Measurements from ENCODE around the gene TEX2. TPM values are rescaled to one million over a fixed set of nuclear protein-coding genes. Genes with fewer than 3 reads are reported as not detected.

Gene TEX2
- total and polyA plus RNA-seq, 2 donors from 2014 or later = 14.0 to 39.1 TPM

GRCh38 chr17:64291268-64291851, 28.3 kb upstream of the TEX2 start:
- TF ChIP-seq CTCF (IDR thresholded peaks at IDR 0.05; ENCODE audit: borderline replicate concordance, extremely low read depth, insufficient read depth) = no peak
- H3K9me3 ChIP-seq (ENCODE audit: control insufficient read depth in 2 of 3, insufficient read depth in 1 of 3, low read length in 3 of 3) = peaks cover 0 to 6% (median 0%) of the 10 kb centered on the region in 3 donors
- intact Hi-C loops (cut with DNase I) = no loop called here
- no peaks in the 10 kb centered on the region for H3K4me1 ChIP-seq (ENCODE audit: control insufficient read depth in 2 of 3, insufficient read depth in 2 of 3, low read depth in 1 of 3, low read length in 3 of 3)
- H3K36me3 ChIP-seq (ENCODE audit: control insufficient read depth in 2 of 3, insufficient read depth in 3 of 3, low read length in 3 of 3) = no peaks in the 10 kb centered on the region
- DNase-seq (no peak), FAIRE-seq (no peak)
- no peaks in the 10 kb centered on the region for H3K27me3 ChIP-seq (ENCODE audit: control insufficient read depth, insufficient read depth, low read length)
- H3K9ac ChIP-seq (ENCODE audit: low read length in 3 of 3) = no peak overlapping the region
- no peak overlapping the region for H3K27ac ChIP-seq (ENCODE audit: low read depth in 2 of 2, low read length in 2 of 2)
- H3K4me3 ChIP-seq (ENCODE audit: low read length in 3 of 3) = no peak overlapping the region

- H3K27ac ChIP-seq (ENCODE audit: low read depth in 2 of 2, low read length in 2 of 2) = no peak overlapping the region
- peaks cover 0 to 6% (median 0%) of the 10 kb centered on the region in 3 donors for H3K9me3 ChIP-seq (ENCODE audit: control insufficient read depth in 2 of 3, insufficient read depth in 1 of 3, low read length in 3 of 3)
- no peak overlapping the region for H3K4me3 ChIP-seq (ENCODE audit: low read length in 3 of 3)
- FAIRE-seq = no peak
- no peaks in the 10 kb centered on the region for H3K36me3 ChIP-seq (ENCODE audit: control insufficient read depth in 2 of 3, insufficient read depth in 3 of 3, low read length in 3 of 3)
- no peaks in the 10 kb centered on the region for H3K4me1 ChIP-seq (ENCODE audit: control insufficient read depth in 2 of 3, insufficient read depth in 2 of 3, low read depth in 1 of 3, low read length in 3 of 3)
- DNase-seq = no peak
- TF ChIP-seq CTCF (IDR thresholded peaks at IDR 0.05; ENCODE audit: borderline replicate concordance, extremely low read depth, insufficient read depth) = no peak
- no peaks in the 10 kb centered on the region for H3K27me3 ChIP-seq (ENCODE audit: control insufficient read depth, insufficient read depth, low read length)
- intact Hi-C loops (cut with DNase I) = no loop called here
- H3K9ac ChIP-seq (ENCODE audit: low read length in 3 of 3) = no peak overlapping the region
Observed at GRCh38 chr17:64289741-64290141, 26.7 kb upstream of the TEX2 start.

- H3K9me3 ChIP-seq (ENCODE audit: control insufficient read depth in 2 of 3, insufficient read depth in 1 of 3, low read length in 3 of 3) = no peaks in the 10 kb centered on the region
- intact Hi-C loops (cut with DNase I) = no loop called here
- H3K4me3 ChIP-seq (ENCODE audit: low read length in 3 of 3) = no peak overlapping the region
- H3K27ac ChIP-seq (ENCODE audit: low read depth in 2 of 2, low read length in 2 of 2) = no peak overlapping the region
- FAIRE-seq = no peak
- H3K9ac ChIP-seq (ENCODE audit: low read length in 3 of 3) = no peak overlapping the region
- DNase-seq = no peak
- no peak for TF ChIP-seq CTCF (IDR thresholded peaks at IDR 0.05; ENCODE audit: borderline replicate concordance, extremely low read depth, insufficient read depth)
- no peaks in the 10 kb centered on the region for H3K27me3 ChIP-seq (ENCODE audit: control insufficient read depth, insufficient read depth, low read length)
- no peaks in the 10 kb centered on the region for H3K4me1 ChIP-seq (ENCODE audit: control insufficient read depth in 2 of 3, insufficient read depth in 2 of 3, low read depth in 1 of 3, low read length in 3 of 3)
- H3K36me3 ChIP-seq (ENCODE audit: control insufficient read depth in 2 of 3, insufficient read depth in 3 of 3, low read length in 3 of 3) = no peaks in the 10 kb centered on the region
Observed at GRCh38 chr17:64282753-64283080, 19.7 kb upstream of the TEX2 start.
